HG03175 (cell line): Measurements from ENCODE around the gene CD320.
A peak's percentile ranks its signal among the peaks of the same experiment; 100 is the strongest.
"Not testable (repeated sequence)": the region's sequence is repeated elsewhere in the genome, so short reads cannot be mapped to it uniquely, and the experiment has no call there.

ENCODE experiments used
- ATAC-seq: cut with Tn5 transposase; IDR thresholded peaks from one replicate; pipeline ENCODE4 v1.9.1; 2021; ENCODE audit warnings: mild to moderate bottlenecking, moderate library complexity; ENCODE audit not compliant: unreplicated experiment

Gene CD320

GRCh38 chr19:8333767-8334457, 25.8 kb upstream of the CD320 start:
- ATAC-seq = no peak

GRCh38 chr19:8332976-8333766, 25.0 kb upstream of the CD320 start:
- no peak for ATAC-seq

GRCh38 chr19:8331263-8331845, 23.2 kb upstream of the CD320 start:
- ATAC-seq = no peak

GRCh38 chr19:8329996-8330395, 21.8 kb upstream of the CD320 start:
- ATAC-seq = no peak

DNA sequence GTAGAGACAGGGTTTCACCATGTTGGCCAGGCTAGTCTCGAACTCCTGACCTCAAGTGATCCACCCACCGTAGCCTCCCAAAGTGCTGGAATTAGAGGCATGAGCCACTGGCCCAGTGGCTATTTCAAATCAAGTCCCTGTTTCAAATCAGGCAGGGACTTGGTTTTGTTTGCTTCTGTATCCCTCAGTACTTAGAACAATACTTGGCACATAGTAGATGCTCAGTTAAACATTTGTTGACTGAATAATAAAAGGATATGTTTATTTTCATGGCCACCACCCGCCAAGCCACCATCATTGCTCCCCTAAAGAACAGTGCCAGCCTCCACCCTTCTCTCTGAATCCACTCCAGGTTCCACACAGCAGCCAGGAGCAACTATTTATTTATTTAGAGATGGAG, 17.3 kb upstream of the CD320 start:
- no peak for ATAC-seq

GRCh38 chr19:8324186-8325050, 16.3 kb upstream of the CD320 start:
- ATAC-seq = no peak

DNA sequence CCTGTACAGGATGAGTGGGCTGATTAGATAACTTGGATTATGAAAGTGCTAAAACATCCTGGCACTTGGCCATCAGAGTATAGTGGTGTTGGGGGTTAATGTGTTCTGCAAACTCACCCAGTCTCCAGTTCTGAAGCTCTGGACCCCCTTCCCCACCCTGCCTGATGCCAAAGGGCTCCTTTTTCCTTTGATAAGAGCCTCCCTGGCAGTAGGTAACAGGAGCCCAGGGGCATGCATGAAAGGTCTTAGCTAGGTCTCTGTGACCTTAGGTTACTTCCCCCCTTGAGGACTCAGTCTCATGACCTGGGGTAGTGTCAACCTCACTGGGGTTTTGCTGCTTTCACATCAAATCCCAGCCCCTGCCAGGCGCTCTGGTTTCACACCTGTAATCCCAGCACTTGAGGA, 15.6 kb upstream of the CD320 start:
- ATAC-seq = no peak

DNA sequence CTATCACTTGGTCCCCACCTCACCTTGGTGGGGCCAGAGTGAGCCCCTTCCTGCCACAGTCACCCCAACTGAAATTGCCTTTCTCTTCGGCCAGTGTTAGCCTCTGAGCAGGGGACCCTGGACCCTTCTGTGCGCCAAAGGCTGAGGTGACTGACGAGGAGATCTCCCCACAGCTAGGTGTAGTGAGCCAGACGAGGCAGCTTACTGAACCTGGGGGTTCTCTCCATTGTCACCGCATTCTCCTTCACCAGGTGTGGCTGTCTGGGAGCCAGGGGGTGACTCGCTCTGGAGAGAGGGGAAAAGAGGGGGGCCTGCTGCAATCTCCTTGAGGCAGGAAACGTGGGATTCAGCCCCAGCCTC, 14.5 kb upstream of the CD320 start:
- no peak for ATAC-seq

GRCh38 chr19:8321986-8322637, 14.0 kb upstream of the CD320 start:
- no peak for ATAC-seq

GRCh38 chr19:8321067-8321985, 13.2 kb upstream of the CD320 start, which contains the start of the genes NDUFA7 and RPS28:
Gene NDUFA7, minus strand, starts transcription at chr19:8321375. Its CDS starts 17 bp downstream, at chr19:8321358.
Gene RPS28, plus strand, starts transcription at chr19:8321496. Its CDS starts 35 bp downstream, at chr19:8321531.
- peak; percentile 88 for ATAC-seq

DNA sequence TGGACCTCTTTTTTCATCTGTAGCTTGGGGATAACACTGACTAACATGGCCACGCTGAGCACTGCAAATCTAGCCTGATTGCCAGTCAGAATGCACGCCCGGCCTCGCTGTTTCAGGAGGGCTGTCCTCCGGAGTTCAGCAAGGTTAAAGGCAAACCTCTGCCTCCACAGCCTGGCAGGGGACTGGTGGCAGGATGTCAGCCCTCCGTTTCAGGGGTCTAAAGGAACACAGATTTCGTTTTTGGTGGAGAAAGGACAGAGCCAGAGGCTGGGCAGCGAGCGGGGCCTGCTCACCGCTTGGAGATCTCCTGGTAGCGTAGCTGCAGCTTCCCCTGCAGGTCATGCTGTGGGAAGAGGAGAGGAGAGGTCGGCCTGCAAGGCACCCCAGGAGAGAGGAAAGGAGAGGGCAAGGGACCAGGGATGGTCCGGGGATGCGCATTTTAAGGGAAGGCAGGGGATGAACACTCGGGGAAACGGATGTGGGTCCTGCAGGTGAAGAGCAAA, 12.5 kb upstream of the CD320 start:
- no peak for ATAC-seq

GRCh38 chr19:8319807-8320520, 11.8 kb upstream of the CD320 start:
- ATAC-seq = no peak

GRCh38 chr19:8318835-8319234, 10.7 kb upstream of the CD320 start:
- not testable (repeated sequence) for ATAC-seq

- no peak for ATAC-seq
Observed at GRCh38 chr19:8316351-8317125, 8.4 kb upstream of the CD320 start.

GRCh38 chr19:8314981-8315640, 7.0 kb upstream of the CD320 start:
- ATAC-seq = not testable (repeated sequence)

- no peak for ATAC-seq
Observed at GRCh38 chr19:8311461-8312260, 3.5 kb upstream of the CD320 start.
